WTC11 (cell line): ENCODE data around the gene SMIM22.

Experiments used
- CTCF ChIP-seq: fragments of 200-600 bp; IDR thresholded peaks from 2 replicates; pipeline ENCODE4 v1.8.0; 2022; ENCODE audit warnings: antibody characterized with exemption
- EMX1 ChIP-seq: fragments of 250-450 bp; sonication (Bioruptor Pico); IDR thresholded peaks from 2 replicates; pipeline ENCODE4 v1.8.0; 2021; ENCODE audit warnings: mild to moderate bottlenecking
- GABPB1 ChIP-seq: sonication (generic); formaldehyde crosslinking; IDR thresholded peaks from 2 replicates; pipeline ENCODE4 v1.8.1; 2023; ENCODE audit warnings: mild to moderate bottlenecking, missing genetic modification reagents
- JUN ChIP-seq: sonication (generic); formaldehyde crosslinking; IDR thresholded peaks from 2 replicates; pipeline ENCODE4 v1.8.0; 2023; ENCODE audit warnings: mild to moderate bottlenecking, missing genetic modification reagents
- NFATC4 ChIP-seq: fragments of 250-450 bp; sonication (Bioruptor Pico); IDR thresholded peaks from 2 replicates; pipeline ENCODE4 v1.9.0; 2021; ENCODE audit warnings: mild to moderate bottlenecking
- TEAD1 ChIP-seq: sonication (generic); formaldehyde crosslinking; IDR thresholded peaks from 2 replicates; pipeline ENCODE4 v1.8.0; 2022; ENCODE audit warnings: mild to moderate bottlenecking, missing genetic modification reagents
- ZBTB21 ChIP-seq: sonication (generic); formaldehyde crosslinking; IDR thresholded peaks from 2 replicates; pipeline ENCODE4 v1.8.1; 2023; ENCODE audit warnings: mild to moderate bottlenecking, missing genetic modification reagents, borderline replicate concordance
- ZNF423 ChIP-seq: fragments of 250-450 bp; sonication (Bioruptor Pico); IDR thresholded peaks from 2 replicates; pipeline ENCODE4 v2.1.2; 2022; ENCODE audit warnings: mild to moderate bottlenecking, moderate library complexity
- TF ChIP-seq, protein P1 (sequence below): sonication (generic); formaldehyde crosslinking; IDR thresholded peaks from 2 replicates; pipeline ENCODE4 v1.8.1; 2022; ENCODE audit warnings: low read depth, missing genetic modification reagents, borderline replicate concordance
- TF ChIP-seq, protein P2 (sequence below): sonication (generic); formaldehyde crosslinking; IDR thresholded peaks from 2 replicates; pipeline ENCODE4 v1.8.0; 2022; ENCODE audit warnings: mild to moderate bottlenecking, missing genetic modification reagents
- TF ChIP-seq, protein P3 (sequence below): sonication (generic); formaldehyde crosslinking; IDR thresholded peaks from 2 replicates; pipeline ENCODE4 v1.8.0; 2023; ENCODE audit warnings: missing genetic modification reagents
- TF ChIP-seq, protein P4 (sequence below): sonication (generic); formaldehyde crosslinking; IDR thresholded peaks from 2 replicates; pipeline ENCODE4 v1.8.1; 2023; ENCODE audit warnings: mild to moderate bottlenecking, missing genetic modification reagents, moderate library complexity

- TF ChIP-seq ZBTB21 (CRISPR knock-in tag) (no peak), CTCF (no peak), ZNF423 (CRISPR knock-in tag) (no peak), TEAD1 (CRISPR knock-in tag) (no peak), EMX1 (CRISPR knock-in tag) (no peak), JUN (no peak), NFATC4 (CRISPR knock-in tag) (no peak), GABPB1 (CRISPR knock-in tag) (no peak)
- TF ChIP-seq, protein P1, sequence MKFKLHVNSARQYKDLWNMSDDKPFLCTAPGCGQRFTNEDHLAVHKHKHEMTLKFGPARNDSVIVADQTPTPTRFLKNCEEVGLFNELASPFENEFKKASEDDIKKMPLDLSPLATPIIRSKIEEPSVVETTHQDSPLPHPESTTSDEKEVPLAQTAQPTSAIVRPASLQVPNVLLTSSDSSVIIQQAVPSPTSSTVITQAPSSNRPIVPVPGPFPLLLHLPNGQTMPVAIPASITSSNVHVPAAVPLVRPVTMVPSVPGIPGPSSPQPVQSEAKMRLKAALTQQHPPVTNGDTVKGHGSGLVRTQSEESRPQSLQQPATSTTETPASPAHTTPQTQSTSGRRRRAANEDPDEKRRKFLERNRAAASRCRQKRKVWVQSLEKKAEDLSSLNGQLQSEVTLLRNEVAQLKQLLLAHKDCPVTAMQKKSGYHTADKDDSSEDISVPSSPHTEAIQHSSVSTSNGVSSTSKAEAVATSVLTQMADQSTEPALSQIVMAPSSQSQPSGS (CRISPR knock-in tag): no peak
- TF ChIP-seq, protein P2, sequence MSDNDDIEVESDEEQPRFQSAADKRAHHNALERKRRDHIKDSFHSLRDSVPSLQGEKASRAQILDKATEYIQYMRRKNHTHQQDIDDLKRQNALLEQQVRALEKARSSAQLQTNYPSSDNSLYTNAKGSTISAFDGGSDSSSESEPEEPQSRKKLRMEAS (CRISPR knock-in tag): no peak
- TF ChIP-seq, protein P3, sequence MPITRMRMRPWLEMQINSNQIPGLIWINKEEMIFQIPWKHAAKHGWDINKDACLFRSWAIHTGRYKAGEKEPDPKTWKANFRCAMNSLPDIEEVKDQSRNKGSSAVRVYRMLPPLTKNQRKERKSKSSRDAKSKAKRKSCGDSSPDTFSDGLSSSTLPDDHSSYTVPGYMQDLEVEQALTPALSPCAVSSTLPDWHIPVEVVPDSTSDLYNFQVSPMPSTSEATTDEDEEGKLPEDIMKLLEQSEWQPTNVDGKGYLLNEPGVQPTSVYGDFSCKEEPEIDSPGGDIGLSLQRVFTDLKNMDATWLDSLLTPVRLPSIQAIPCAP (CRISPR knock-in tag): no peak
- TF ChIP-seq, protein P4, sequence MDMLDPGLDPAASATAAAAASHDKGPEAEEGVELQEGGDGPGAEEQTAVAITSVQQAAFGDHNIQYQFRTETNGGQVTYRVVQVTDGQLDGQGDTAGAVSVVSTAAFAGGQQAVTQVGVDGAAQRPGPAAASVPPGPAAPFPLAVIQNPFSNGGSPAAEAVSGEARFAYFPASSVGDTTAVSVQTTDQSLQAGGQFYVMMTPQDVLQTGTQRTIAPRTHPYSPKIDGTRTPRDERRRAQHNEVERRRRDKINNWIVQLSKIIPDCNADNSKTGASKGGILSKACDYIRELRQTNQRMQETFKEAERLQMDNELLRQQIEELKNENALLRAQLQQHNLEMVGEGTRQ: no peak
These were observed 25.5 kb downstream of the SMIM22 start for GRCh38 chr16:4820652-4821051.
